ENCODE results near the gene RPL28. TPM values are rescaled to one million over a fixed set of nuclear protein-coding genes. Genes with fewer than 3 reads are reported as not detected.

Gene RPL28
- total RNA-seq, 2 donors from 2014 or later = 1,106 to 1,518 TPM

DNA sequence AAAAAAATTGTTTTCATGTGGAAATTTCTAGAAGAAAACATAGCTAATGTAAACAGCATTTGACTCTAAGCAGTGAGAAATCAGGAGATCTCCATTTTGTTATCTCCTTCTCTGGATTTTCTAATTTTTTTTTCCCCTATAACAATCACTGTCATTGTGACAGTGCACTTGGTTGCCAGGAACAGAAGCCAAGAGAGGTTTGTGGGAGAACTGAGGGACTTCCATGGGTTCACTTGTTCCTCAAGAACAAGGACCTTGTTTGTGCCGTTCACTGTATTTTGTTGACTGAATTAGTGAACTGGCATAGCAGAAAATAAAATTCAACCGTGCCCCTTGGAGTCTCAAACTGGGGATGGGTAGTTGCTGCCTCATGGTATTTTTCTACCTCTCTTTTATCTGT lies 40.3 kb downstream of the RPL28 start:
- Mint-ChIP-seq H3K4me1 (ENCODE audit: low read depth in 2 of 2) (peaks cover 4 to 6% of the 10 kb centered on the region in 2 donors), H3K27ac (no peak overlapping the region)
- no peak for ATAC-seq

DNA sequence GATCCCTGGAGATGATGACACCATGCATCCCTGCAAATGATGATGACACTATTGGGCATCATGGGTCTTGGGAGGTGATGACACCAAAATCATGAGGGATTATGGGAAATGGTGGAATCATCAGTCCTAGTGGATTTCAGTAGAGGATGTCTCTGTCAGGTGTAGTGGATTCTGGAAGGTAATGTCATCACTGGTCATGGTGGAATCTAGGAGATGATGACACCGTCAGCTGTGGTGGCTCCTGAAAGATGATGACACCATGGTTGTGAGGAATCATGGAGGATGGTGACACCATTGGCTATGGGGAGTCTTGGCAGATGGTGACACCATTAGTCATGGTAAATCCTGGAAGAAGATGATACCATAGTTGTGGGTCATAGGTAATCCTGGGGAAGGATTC lies 45.5 kb downstream of the RPL28 start:
- DNase-seq (ENCODE audit: low spot score) = no peak
- peaks cover 0 to 2% of the 10 kb centered on the region in 2 donors for H3K4me1 Mint-ChIP-seq (ENCODE audit: low read depth in 2 of 2)
- H3K4me3 Mint-ChIP-seq = no peak overlapping the region
- H3K27ac Mint-ChIP-seq = no peak overlapping the region
- H3K27me3 Mint-ChIP-seq = peaks cover 14 to 24% of the 10 kb centered on the region in 2 donors
- ATAC-seq = no peak
- no peaks in the 10 kb centered on the region for H3K9me3 Mint-ChIP-seq
- H3K36me3 Mint-ChIP-seq = no peaks in the 10 kb centered on the region

More for the DNA sequence above, 40.3 kb downstream of the RPL28 start:
- no peak for DNase-seq (ENCODE audit: low spot score)
- H3K36me3 Mint-ChIP-seq = no peaks in the 10 kb centered on the region
- no peaks in the 10 kb centered on the region for H3K9me3 Mint-ChIP-seq
- H3K4me3 Mint-ChIP-seq = no peak overlapping the region
- peaks cover 9 to 18% of the 10 kb centered on the region in 2 donors for H3K27me3 Mint-ChIP-seq

DNA sequence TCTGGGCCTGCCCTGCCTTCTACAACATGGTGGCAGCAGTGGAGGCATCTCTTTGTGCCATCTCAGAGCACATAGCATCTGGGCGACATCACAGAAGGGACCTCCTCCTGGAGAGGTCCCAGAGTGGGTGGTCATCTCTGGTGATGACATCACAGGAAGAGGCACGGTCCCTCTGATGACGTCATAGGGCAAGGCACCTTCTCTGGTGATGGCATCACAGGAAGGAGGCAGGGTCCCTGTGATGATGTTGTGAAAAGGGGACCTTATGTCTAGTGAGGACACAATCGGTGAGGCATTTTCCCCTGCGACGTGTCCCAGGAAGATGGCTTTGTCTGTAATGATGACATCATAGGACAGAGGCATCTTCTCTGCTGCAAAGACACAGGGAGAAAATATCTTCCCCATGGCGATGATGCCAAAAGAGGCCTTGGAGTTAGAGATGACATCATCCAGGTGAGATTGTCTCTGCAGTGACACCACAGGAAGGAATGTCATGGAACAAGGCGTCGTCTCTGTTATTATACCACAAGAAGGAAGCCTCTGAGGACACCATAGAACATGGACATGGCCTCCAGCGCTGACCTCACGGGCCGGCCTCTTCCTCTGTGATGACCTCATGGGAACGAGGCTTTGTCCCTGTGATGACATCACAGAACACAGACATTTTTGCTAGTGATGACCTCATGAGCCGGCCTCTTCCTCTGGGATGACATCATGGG lies 46.7 kb downstream of the RPL28 start:
- no peaks in the 10 kb centered on the region for H3K9me3 Mint-ChIP-seq
- H3K36me3 Mint-ChIP-seq = no peaks in the 10 kb centered on the region
- DNase-seq (ENCODE audit: low spot score) (no peak), ATAC-seq (no peak)
- no peak overlapping the region for H3K27ac Mint-ChIP-seq
- H3K27me3 Mint-ChIP-seq = peaks cover 18 to 31% of the 10 kb centered on the region in 2 donors
- H3K4me1 Mint-ChIP-seq (ENCODE audit: low read depth in 2 of 2) = peaks cover 0 to 2% of the 10 kb centered on the region in 2 donors
- H3K4me3 Mint-ChIP-seq = no peak overlapping the region

DNA sequence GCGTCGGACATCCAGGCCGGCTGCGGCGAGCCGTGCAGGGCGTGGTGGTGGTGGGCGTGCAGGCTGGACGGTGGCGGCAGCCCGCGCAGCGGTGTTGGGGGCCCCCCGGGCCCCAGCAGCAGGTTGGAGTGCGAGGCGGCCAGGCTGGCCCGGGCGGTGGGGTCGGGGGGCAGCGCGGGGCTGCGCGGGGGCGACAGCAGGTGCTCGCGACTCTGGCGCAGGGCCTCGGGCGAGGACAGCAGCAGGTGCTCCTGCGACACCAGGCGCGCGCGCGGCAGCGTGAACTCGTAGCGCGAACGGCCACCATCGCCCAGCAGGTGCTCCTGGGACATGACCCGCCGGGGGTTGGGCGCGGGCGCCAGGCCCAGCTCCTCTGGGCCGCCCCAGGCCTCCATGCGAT lies 47.6 kb downstream of the RPL28 start:
- Mint-ChIP-seq H3K4me1 (ENCODE audit: low read depth in 2 of 2) (peaks cover 0 to 2% of the 10 kb centered on the region in 2 donors), H3K27ac (no peak overlapping the region), H3K36me3 (no peaks in the 10 kb centered on the region), H3K9me3 (no peaks in the 10 kb centered on the region), H3K4me3 (no peak overlapping the region), H3K27me3 (peaks cover 20 to 32% of the 10 kb centered on the region in 2 donors)
- DNase-seq (ENCODE audit: low spot score) (no peak), ATAC-seq (no peak)

DNA sequence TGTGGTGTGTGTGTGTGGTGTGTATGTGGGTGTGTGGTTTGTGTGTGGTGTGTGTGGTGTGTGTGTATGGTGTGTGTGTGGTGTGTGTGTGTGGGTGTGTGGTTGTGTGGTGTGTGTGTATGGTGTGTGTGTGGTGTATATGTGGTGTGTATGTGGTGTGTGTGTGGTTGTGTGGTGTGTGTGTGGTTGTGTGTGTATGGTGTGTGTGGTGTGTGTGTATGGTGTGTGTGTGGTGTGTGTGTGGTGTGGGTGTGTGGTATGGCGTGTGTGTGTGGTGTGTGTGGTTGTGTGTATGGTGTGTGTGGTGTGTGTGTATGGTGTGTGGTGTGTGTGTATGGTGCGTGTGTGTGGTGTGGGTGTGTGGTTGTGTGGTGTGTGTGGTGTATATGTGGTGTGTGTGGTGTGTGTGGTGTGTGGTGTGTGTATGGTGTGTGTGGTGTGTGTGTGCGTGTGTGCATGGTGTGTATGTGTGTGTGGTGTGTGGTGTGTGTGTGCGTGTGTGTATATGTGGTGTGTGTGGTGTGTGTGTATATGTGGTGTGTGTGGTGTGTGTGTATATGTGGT lies 48.7 kb downstream of the RPL28 start:
- no peak overlapping the region for H3K4me3 Mint-ChIP-seq
- H3K36me3 Mint-ChIP-seq = no peaks in the 10 kb centered on the region
- H3K9me3 Mint-ChIP-seq = no peaks in the 10 kb centered on the region
- ATAC-seq = peak in 1 of 2 donors; percentile 6
- H3K27ac Mint-ChIP-seq = no peak overlapping the region
- H3K27me3 Mint-ChIP-seq = peaks cover 28 to 35% of the 10 kb centered on the region in 2 donors
- H3K4me1 Mint-ChIP-seq (ENCODE audit: low read depth in 2 of 2) = peaks cover 0 to 2% of the 10 kb centered on the region in 2 donors
- DNase-seq (ENCODE audit: low spot score) = no peak

DNA sequence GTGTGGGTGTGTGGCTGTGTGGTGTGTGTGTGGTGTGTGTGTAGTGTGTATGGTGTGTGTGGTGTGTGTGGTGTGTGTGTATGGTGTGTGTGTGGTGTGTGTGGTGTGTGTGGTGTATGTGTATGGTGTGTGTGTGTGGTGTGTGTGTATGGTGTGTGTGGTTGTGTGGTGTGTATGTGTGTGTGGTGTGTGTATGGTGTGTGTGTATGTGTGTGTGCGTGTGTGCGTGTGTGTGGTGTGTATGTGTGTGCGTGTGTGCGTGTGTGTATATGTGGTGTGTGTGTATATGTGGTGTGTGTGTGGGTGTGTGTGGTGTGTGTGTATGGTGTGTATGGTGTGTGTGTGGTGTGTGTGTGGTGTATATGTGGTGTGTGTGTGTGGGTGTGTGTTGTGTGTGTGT lies 49.3 kb downstream of the RPL28 start:
- H3K27me3 Mint-ChIP-seq = peaks cover 33 to 41% of the 10 kb centered on the region in 2 donors

DNA sequence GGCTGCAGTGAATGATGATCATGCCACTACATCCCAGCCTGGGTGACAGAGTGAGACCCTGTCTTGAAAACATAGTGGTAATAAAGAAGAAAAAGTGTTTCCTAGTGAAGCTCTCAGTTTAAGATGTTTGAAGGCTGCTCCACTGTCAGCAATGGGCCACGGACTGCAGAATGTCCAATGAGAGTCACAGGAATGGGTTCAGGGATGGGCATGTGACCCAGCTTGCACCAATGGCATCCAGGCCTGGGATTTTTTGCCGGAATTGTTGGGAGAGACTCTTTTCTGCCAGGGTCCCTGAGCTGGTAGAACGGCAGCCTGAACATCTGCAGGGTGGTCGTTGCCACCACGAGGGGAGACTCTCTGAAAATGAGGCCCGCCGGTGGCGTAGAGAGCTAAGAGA lies 51.1 kb downstream of the RPL28 start:
- Mint-ChIP-seq H3K36me3 (peaks cover 8% of the 10 kb centered on the region), H3K4me3 (no peak overlapping the region), H3K27ac (no peak overlapping the region), H3K9me3 (no peaks in the 10 kb centered on the region), H3K27me3 (peaks cover 39 to 48% of the 10 kb centered on the region in 2 donors), H3K4me1 (ENCODE audit: low read depth in 2 of 2) (peaks cover 11 to 14% of the 10 kb centered on the region in 2 donors)
- ATAC-seq (no peak), DNase-seq (ENCODE audit: low spot score) (no peak)

More for the DNA sequence above, 49.3 kb downstream of the RPL28 start:
- H3K27ac Mint-ChIP-seq = no peak overlapping the region
- peaks cover 0 to 3% of the 10 kb centered on the region in 2 donors for H3K4me1 Mint-ChIP-seq (ENCODE audit: low read depth in 2 of 2)
- H3K9me3 Mint-ChIP-seq = no peaks in the 10 kb centered on the region
- no peak overlapping the region for H3K4me3 Mint-ChIP-seq
- ATAC-seq (no peak), DNase-seq (ENCODE audit: low spot score) (no peak)
- H3K36me3 Mint-ChIP-seq = no peaks in the 10 kb centered on the region

DNA sequence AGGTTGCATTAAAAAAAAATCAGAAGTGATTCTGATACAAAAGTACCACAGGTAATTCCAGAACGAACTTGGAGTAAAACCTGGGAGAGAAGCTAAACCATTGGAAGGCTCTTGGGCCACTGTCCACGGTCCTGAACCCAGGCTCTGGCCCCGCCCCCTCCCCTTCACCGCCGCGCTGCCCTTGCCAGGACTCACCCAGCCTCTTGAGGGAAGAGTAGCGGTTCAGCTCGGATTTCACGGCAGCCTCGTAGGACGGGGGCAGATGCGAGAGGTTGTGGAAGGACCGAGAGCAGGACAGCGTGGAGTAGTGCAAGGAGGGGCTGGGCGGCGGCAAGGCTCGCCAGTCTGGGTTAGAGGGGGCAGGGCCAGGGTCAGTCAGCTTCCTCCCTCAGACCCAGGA lies 51.7 kb downstream of the RPL28 start:
- H3K27ac Mint-ChIP-seq = no peak overlapping the region
- peaks cover 35 to 43% of the 10 kb centered on the region in 2 donors for H3K27me3 Mint-ChIP-seq
- peaks cover 8% of the 10 kb centered on the region for H3K36me3 Mint-ChIP-seq
- H3K9me3 Mint-ChIP-seq = no peaks in the 10 kb centered on the region
- DNase-seq (ENCODE audit: low spot score) (no peak), ATAC-seq (peak in 1 of 2 donors; percentile 54)
- no peak overlapping the region for H3K4me3 Mint-ChIP-seq
- peaks cover 11 to 12% of the 10 kb centered on the region in 2 donors for H3K4me1 Mint-ChIP-seq (ENCODE audit: low read depth in 2 of 2)

DNA sequence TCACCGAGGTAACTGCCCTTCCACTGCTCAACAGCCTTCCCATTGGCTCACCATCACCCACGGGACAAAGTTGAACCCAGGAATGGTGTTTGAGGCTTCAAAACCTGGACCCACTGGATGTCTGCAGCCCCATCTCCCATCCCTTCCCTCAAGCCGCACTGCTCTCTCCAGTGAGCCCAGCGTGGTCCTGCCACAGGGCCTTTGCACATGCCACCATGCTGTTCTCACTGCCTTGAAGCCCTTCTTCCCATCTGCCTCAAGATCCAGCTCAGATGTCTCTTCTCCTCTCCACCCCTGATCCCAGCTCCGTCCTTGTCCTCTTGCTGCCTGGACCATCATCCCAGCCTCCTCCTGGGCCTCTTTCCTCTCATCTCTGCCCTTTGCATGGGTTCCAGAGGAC lies 53.3 kb downstream of the RPL28 start:
- H3K9me3 Mint-ChIP-seq = no peaks in the 10 kb centered on the region
- ATAC-seq = no peak
- DNase-seq (ENCODE audit: low spot score) = no peak
- H3K27ac Mint-ChIP-seq = no peak overlapping the region
- H3K4me3 Mint-ChIP-seq = no peak overlapping the region
- H3K36me3 Mint-ChIP-seq = peaks cover 8% of the 10 kb centered on the region
- peaks cover 47 to 54% of the 10 kb centered on the region in 2 donors for H3K27me3 Mint-ChIP-seq
- peaks cover 11 to 17% of the 10 kb centered on the region in 2 donors for H3K4me1 Mint-ChIP-seq (ENCODE audit: low read depth in 2 of 2)

DNA sequence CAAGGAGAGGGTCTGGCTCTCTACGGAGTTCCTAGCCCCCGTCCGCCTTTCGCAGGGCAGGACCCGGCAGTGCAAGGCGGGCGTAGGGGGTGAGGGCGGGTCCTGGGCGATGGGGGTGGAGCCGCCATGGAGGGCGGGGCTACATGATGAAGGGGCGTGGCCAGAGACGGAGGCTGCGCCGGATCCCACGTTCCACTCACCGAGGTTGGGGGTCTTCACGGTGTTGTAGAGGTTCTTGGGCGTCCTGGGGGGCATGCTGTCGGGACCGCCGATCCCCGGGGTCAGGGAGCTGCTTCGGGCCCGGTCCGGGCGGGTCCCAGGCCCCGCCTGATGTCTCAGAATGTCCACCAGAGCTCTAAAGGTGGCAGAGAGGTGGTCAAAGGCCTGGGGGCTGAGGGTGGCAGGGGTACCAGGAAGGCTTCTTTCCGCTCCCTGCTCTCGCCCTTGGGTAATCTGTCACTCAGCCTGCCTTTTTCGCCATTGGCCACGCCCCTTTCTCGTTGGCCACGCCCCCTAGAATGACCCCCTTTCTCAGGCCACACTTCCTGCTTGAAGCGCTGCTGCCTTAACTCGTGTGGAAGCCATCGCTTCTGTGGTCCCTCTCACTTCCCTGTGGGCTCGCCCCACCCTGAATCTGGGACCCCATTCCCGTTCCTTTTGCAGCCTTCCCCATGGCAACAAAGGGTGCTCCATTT lies 54.8 kb downstream of the RPL28 start:
- Mint-ChIP-seq H3K4me1 (ENCODE audit: low read depth in 2 of 2) (peaks cover 11 to 17% of the 10 kb centered on the region in 2 donors), H3K9me3 (no peaks in the 10 kb centered on the region), H3K27me3 (peaks cover 55 to 65% of the 10 kb centered on the region in 2 donors), H3K27ac (peak overlapping the region in 1 of 2 donors; percentile 11), H3K36me3 (peaks cover 8% of the 10 kb centered on the region), H3K4me3 (peak overlapping the region; percentile 50)
- DNase-seq (ENCODE audit: low spot score) (no peak), ATAC-seq (peak; percentile 46 to 69)

DNA sequence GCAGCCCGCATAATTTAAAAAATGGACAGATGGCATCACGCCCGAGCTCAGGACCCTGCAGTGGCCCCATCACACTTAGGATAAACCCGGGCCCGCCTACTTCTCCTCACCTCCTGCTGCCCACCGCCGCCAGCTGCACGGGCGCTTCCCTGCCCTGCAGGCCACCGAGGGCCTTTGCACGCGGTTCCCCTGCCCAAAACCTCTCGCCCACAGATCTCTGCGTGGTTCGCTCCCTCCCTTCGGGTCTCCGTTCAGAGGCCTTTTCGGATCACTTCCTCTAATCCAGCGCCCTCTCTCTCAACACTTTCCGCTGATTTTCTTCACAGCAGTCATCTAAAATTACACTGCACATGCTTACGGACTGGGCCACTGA lies 55.6 kb downstream of the RPL28 start:
- Mint-ChIP-seq H3K4me1 (ENCODE audit: low read depth in 2 of 2) (peaks cover 11 to 17% of the 10 kb centered on the region in 2 donors), H3K27me3 (peaks cover 58 to 65% of the 10 kb centered on the region in 2 donors), H3K27ac (no peak overlapping the region), H3K36me3 (peaks cover 8% of the 10 kb centered on the region), H3K9me3 (no peaks in the 10 kb centered on the region), H3K4me3 (peak overlapping the region; percentile 50)
- ATAC-seq (no peak), DNase-seq (ENCODE audit: low spot score) (no peak)

DNA sequence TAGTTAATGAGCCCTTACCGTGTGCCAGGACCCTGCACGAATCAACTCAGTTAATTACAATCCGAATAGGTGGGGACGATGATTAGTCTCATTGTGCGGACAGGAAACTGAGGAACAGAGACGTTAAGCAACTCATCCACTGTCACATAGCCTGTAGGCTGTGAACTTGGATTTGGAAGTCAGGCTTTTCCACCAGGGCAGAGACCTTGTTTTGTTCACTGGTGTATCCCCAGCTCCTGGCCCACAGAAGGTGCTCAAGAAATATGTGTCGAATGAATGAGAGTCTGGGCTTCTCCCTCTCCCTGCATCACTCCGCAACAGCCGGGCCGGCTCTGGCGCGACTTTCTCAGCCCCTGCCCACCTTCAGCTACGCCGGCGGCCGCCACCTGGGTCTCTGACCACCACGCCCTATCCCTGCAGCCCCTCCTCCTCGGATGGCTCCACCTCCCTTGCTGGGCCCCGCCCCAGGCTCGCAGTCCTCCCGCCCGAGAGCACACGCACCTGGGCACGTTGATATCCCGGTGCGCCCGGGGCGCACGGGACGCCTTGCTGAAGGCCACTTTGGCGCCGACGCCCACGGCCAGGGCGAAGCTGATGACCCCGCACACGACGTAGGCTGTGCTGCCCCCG lies 56.1 kb downstream of the RPL28 start:
- Mint-ChIP-seq H3K27me3 (peaks cover 58 to 63% of the 10 kb centered on the region in 2 donors), H3K4me3 (peak overlapping the region; percentile 50), H3K9me3 (no peaks in the 10 kb centered on the region), H3K4me1 (ENCODE audit: low read depth in 2 of 2) (peaks cover 11 to 17% of the 10 kb centered on the region in 2 donors), H3K36me3 (peaks cover 8% of the 10 kb centered on the region), H3K27ac (no peak overlapping the region)
- ATAC-seq (no peak), DNase-seq (ENCODE audit: low spot score) (no peak)

DNA sequence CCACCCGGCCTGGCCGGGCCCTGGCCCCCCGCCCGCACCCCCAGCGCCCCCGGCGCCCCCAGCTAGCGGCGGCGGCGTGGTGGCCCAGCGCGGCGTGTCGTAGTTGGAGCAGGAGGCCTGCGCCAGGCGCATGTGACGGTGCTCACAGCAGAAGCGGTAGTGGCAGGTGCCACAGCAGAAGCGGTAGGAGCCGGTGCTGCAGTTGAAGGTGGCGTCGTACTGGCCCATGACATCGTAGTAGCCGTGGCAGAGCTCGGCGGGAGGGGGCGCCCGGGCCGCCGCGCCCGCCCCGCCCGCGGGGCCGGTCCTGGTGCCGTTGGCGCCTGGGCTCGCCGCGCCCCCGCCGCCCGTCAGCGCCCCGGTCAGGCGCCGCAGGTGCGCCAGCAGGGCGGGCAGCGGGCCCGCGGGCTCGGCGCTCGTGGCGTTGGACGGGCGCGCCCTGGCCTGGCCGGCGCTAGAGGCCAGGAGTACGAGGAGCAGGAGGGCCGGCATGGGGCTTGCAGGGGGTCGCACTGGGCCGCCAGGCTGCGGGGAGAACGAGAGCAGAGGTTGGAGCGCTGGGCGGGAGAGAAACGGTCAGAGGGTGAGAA lies 56.7 kb downstream of the RPL28 start:
- Mint-ChIP-seq H3K27me3 (peaks cover 51 to 57% of the 10 kb centered on the region in 2 donors), H3K4me1 (ENCODE audit: low read depth in 2 of 2) (peaks cover 11 to 17% of the 10 kb centered on the region in 2 donors), H3K36me3 (peaks cover 8% of the 10 kb centered on the region), H3K27ac (no peak overlapping the region), H3K4me3 (no peak overlapping the region), H3K9me3 (no peaks in the 10 kb centered on the region)
- no peak for ATAC-seq
- DNase-seq (ENCODE audit: low spot score) = no peak
